GM23338 (cell line): ENCODE measurements around the gene LRMDA. TPM values are rescaled to one million over a fixed set of nuclear protein-coding genes. Genes with fewer than 3 reads are reported as not detected.
A peak's percentile ranks its signal among the peaks of the same experiment; 100 is the strongest.

ENCODE experiments used
- ATAC-seq: fragments of 200-7000 bp; cut with Tn5 transposase; 3 replicates; pipeline ENCODE4 v1.9.1; 2020
- DNase-seq: peaks from one replicate; pipeline ENCODE4 v3.0.0-alpha.2; 2015; ENCODE audit warnings: low spot score
- H2AFZ ChIP-seq: fragments of 200-600 bp; sonication (generic); 2 replicates; pipeline ENCODE4 v1.8.0; 2016; ENCODE audit warnings: antibody characterized with exemption, mild to moderate bottlenecking, moderate library complexity
- H3F3A ChIP-seq: fragments of 200-600 bp; sonication (generic); replicated peaks from 2 replicates; pipeline ENCODE4 v1.8.0; 2017; ENCODE audit warnings: antibody characterized with exemption, mixed run types, low read depth
- H3K27ac ChIP-seq: fragments of 200-600 bp; sonication (generic); 2 replicates; pipeline ENCODE4 v1.6.1; 2016; ENCODE audit warnings: low read depth
- H3K27me3 ChIP-seq: fragments of 200-600 bp; sonication (generic); 2 replicates; pipeline ENCODE4 v1.8.0; 2016; ENCODE audit warnings: mild to moderate bottlenecking, mixed run types, moderate library complexity; ENCODE audit not compliant: insufficient read depth
- H3K36me3 ChIP-seq: fragments of 200-600 bp; sonication (generic); 2 replicates; pipeline ENCODE4 v1.8.0; 2016; ENCODE audit warnings: mild to moderate bottlenecking; ENCODE audit not compliant: insufficient read depth
- H3K4me1 ChIP-seq: fragments of 200-600 bp; sonication (generic); 2 replicates; pipeline ENCODE4 v1.8.0; 2016; ENCODE audit warnings: mild to moderate bottlenecking, moderate library complexity; ENCODE audit not compliant: insufficient read depth
- H3K4me2 ChIP-seq: fragments of 200-600 bp; sonication (generic); 2 replicates; pipeline ENCODE4 v1.7.1; 2017; ENCODE audit warnings: mixed run types
- H3K4me3 ChIP-seq: fragments of 200-600 bp; sonication (generic); 2 replicates; pipeline ENCODE4 v1.6.1; 2016; ENCODE audit warnings: mixed run types
- H3K79me2 ChIP-seq: fragments of 200-600 bp; sonication (generic); replicated peaks from 2 replicates; pipeline ENCODE4 v1.8.0; 2017; ENCODE audit warnings: mild to moderate bottlenecking; ENCODE audit not compliant: insufficient read depth
- H3K9me2 ChIP-seq: fragments of 200-600 bp; sonication (generic); 2 replicates; pipeline ENCODE4 v1.8.0; 2017; ENCODE audit not compliant: insufficient read depth
- H4K20me1 ChIP-seq: fragments of 200-600 bp; sonication (generic); replicated peaks from 2 replicates; pipeline ENCODE4 v1.8.0; 2017; ENCODE audit warnings: mild to moderate bottlenecking; ENCODE audit not compliant: insufficient read depth
- H3K27ac Mint-ChIP-seq: 2 replicates; pipeline ENCODE4 v1.8.0; 2020; ENCODE audit warnings: inconsistent platforms, mild to moderate bottlenecking, moderate library complexity, mixed read lengths
- H3K27me3 Mint-ChIP-seq: 3 replicates; pipeline ENCODE4 v1.8.0; 2022; ENCODE audit warnings: low read depth, mild to moderate bottlenecking, moderate library complexity, mixed read lengths, inconsistent platforms; ENCODE audit not compliant: insufficient read depth, poor library complexity
- H3K36me3 Mint-ChIP-seq: 3 replicates; pipeline ENCODE4 v1.8.0; 2021; ENCODE audit warnings: low read depth, mild to moderate bottlenecking, inconsistent platforms, moderate library complexity, mixed read lengths
- H3K4me1 Mint-ChIP-seq: 3 replicates; pipeline ENCODE4 v1.8.0; 2020; ENCODE audit warnings: mild to moderate bottlenecking, inconsistent platforms, mixed read lengths
- H3K4me3 Mint-ChIP-seq: 3 replicates; pipeline ENCODE4 v1.8.0; 2021; ENCODE audit warnings: moderate library complexity, mild to moderate bottlenecking, inconsistent platforms, mixed read lengths
- H3K9me3 Mint-ChIP-seq: 3 replicates; pipeline ENCODE4 v1.8.0; 2020; ENCODE audit warnings: moderate library complexity, mild to moderate bottlenecking, inconsistent platforms, mixed read lengths
- CREB1 ChIP-seq: fragments of 250-450 bp; sonication (Bioruptor Pico); IDR thresholded peaks from 2 replicates; pipeline ENCODE4 v1.5.0; 2020; ENCODE audit warnings: low read depth, mild to moderate bottlenecking, moderate library complexity
- CTCF ChIP-seq, 2 experiments: fragments of 200-600 bp in 1 of 2; sonication (generic) in 1 of 2; conservative IDR thresholded peaks; 2 replicates each; pipeline versions ENCODE4 v1.5.1 to v1.6.1; 2016 to 2017; ENCODE audit warnings: antibody characterized with exemption in 2 of 2, low read depth in 2 of 2, mild to moderate bottlenecking in 2 of 2, moderate library complexity in 1 of 2
- ETS1 ChIP-seq: IDR thresholded peaks from 2 replicates; pipeline ENCODE4 v1.6.1; 2016; ENCODE audit warnings: antibody characterized with exemption
- EZH2 ChIP-seq: fragments of 200-600 bp; sonication (generic); IDR thresholded peaks from one replicate; pipeline ENCODE4 v1.8.0; 2017; ENCODE audit warnings: antibody characterized with exemption, mild to moderate bottlenecking, low read depth; ENCODE audit not compliant: unreplicated experiment
- EZH2phosphoT487 ChIP-seq: fragments of 200-600 bp; sonication (generic); IDR thresholded peaks from one replicate; pipeline ENCODE4 v1.8.1; 2018; ENCODE audit warnings: antibody characterized with exemption; ENCODE audit not compliant: unreplicated experiment
- JUNB ChIP-seq: IDR thresholded peaks from one replicate; pipeline ENCODE4 v1.6.1; 2016; ENCODE audit warnings: antibody characterized with exemption; ENCODE audit not compliant: unreplicated experiment
- NANOG ChIP-seq: IDR thresholded peaks from 2 replicates; pipeline ENCODE4 v1.6.1; 2016; ENCODE audit warnings: antibody characterized with exemption, borderline replicate concordance
- POLR2AphosphoS5 ChIP-seq: IDR thresholded peaks from 2 replicates; pipeline ENCODE4 v1.6.1; 2016; ENCODE audit warnings: antibody characterized with exemption, low read depth
- REST ChIP-seq: IDR thresholded peaks from one replicate; pipeline ENCODE4 v1.6.1; 2018; ENCODE audit warnings: antibody characterized with exemption; ENCODE audit not compliant: unreplicated experiment
- STAT1 ChIP-seq: IDR thresholded peaks from one replicate; pipeline ENCODE4 v1.6.1; 2016; ENCODE audit warnings: antibody characterized with exemption; ENCODE audit not compliant: unreplicated experiment
- ZNF114 ChIP-seq: fragments of 250-450 bp; sonication (Bioruptor Pico); IDR thresholded peaks from 2 replicates; pipeline ENCODE4 v1.5.0; 2020; ENCODE audit warnings: mild to moderate bottlenecking, moderate library complexity
- ZNF331 ChIP-seq: fragments of 250-450 bp; sonication (Bioruptor Pico); IDR thresholded peaks from 2 replicates; pipeline ENCODE4 v1.5.0; 2020; ENCODE audit warnings: low read depth, mild to moderate bottlenecking, moderate library complexity
- polyA plus RNA-seq: library from polyadenylated mRNA; unstranded; fragments of >200 nt; fragmentation: Nextera tagmentation; extraction: Ambion mirVana; gene quantifications from 2 replicates; pipeline ENCODE4 v1.2.1, GENCODE V29; 2016
- total RNA-seq: library from RNA; depleted of rRNA; stranded (reverse); fragments of >200 nt; shearing (Covaris generic); gene quantifications from 2 replicates; pipeline ENCODE4 v1.2.3, GENCODE V29; 2014
- TF ChIP-seq, protein P1 (sequence below): fragments of 250-450 bp; sonication (Bioruptor Pico); IDR thresholded peaks from 2 replicates; pipeline ENCODE4 v1.5.0; 2020; ENCODE audit warnings: mild to moderate bottlenecking, moderate library complexity

The LRMDA gene
- total and polyA plus RNA-seq, 2 experiments from 2014 or later: 0.90 to 1.8 TPM

GRCh38 chr10:76357726-76358415 is 926.4 kb downstream of the LRMDA start:
- ATAC-seq (no peak), DNase-seq (no peak)
- no peaks in the 10 kb centered on the region for H3K79me2 ChIP-seq
- Mint-ChIP-seq H3K9me3 (no peaks in the 10 kb centered on the region), H3K27me3 (no peaks in the 10 kb centered on the region), H3K27ac (no peak overlapping the region), H3K4me3 (no peak overlapping the region), H3K36me3 (no peaks in the 10 kb centered on the region), H3K4me1 (peaks cover 8% of the 10 kb centered on the region; the same call in 2 of the 3 replicates)
- TF ChIP-seq ETS1 (no peak), STAT1 (no peak), CREB1 (CRISPR knock-in tag) (no peak), REST (no peak), ZNF331 (no peak), EZH2phosphoT487 (no peak), JUNB (no peak), CTCF (conservative IDR thresholded peaks at IDR 0.05; ENCODE audit: low read depth in 2 of 2) (no peak), ZNF114 (CRISPR knock-in tag) (no peak), EZH2 (no peak), POLR2AphosphoS5 (no peak), NANOG (no peak)
- TF ChIP-seq, protein P1, sequence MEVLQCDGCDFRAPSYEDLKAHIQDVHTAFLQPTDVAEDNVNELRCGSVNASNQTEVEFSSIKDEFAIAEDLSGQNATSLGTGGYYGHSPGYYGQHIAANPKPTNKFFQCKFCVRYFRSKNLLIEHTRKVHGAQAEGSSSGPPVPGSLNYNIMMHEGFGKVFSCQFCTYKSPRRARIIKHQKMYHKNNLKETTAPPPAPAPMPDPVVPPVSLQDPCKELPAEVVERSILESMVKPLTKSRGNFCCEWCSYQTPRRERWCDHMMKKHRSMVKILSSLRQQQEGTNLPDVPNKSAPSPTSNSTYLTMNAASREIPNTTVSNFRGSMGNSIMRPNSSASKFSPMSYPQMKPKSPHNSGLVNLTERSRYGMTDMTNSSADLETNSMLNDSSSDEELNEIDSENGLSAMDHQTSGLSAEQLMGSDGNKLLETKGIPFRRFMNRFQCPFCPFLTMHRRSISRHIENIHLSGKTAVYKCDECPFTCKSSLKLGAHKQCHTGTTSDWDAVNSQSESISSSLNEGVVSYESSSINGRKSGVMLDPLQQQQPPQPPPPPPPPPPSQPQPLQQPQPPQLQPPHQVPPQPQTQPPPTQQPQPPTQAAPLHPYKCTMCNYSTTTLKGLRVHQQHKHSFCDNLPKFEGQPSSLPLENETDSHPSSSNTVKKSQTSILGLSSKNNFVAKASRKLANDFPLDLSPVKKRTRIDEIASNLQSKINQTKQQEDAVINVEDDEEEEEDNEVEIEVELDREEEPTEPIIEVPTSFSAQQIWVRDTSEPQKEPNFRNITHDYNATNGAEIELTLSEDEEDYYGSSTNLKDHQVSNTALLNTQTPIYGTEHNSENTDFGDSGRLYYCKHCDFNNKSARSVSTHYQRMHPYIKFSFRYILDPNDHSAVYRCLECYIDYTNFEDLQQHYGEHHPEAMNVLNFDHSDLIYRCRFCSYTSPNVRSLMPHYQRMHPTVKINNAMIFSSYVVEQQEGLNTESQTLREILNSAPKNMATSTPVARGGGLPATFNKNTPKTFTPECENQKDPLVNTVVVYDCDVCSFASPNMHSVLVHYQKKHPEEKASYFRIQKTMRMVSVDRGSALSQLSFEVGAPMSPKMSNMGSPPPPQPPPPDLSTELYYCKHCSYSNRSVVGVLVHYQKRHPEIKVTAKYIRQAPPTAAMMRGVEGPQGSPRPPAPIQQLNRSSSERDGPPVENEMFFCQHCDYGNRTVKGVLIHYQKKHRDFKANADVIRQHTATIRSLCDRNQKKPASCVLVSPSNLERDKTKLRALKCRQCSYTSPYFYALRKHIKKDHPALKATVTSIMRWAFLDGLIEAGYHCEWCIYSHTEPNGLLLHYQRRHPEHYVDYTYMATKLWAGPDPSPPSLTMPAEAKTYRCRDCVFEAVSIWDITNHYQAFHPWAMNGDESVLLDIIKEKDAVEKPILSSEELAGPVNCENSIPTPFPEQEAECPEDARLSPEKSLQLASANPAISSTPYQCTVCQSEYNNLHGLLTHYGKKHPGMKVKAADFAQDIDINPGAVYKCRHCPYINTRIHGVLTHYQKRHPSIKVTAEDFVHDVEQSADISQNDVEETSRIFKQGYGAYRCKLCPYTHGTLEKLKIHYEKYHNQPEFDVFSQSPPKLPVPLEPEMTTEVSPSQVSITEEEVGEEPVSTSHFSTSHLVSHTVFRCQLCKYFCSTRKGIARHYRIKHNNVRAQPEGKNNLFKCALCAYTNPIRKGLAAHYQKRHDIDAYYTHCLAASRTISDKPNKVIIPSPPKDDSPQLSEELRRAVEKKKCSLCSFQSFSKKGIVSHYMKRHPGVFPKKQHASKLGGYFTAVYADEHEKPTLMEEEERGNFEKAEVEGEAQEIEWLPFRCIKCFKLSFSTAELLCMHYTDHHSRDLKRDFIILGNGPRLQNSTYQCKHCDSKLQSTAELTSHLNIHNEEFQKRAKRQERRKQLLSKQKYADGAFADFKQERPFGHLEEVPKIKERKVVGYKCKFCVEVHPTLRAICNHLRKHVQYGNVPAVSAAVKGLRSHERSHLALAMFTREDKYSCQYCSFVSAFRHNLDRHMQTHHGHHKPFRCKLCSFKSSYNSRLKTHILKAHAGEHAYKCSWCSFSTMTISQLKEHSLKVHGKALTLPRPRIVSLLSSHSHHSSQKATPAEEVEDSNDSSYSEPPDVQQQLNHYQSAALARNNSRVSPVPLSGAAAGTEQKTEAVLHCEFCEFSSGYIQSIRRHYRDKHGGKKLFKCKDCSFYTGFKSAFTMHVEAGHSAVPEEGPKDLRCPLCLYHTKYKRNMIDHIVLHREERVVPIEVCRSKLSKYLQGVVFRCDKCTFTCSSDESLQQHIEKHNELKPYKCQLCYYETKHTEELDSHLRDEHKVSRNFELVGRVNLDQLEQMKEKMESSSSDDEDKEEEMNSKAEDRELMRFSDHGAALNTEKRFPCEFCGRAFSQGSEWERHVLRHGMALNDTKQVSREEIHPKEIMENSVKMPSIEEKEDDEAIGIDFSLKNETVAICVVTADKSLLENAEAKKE (CRISPR knock-in tag): no peak
- no peak overlapping the region for H3K27ac ChIP-seq
- peaks cover 18% of the 10 kb centered on the region; the same call in 1 of the 2 replicates for H3K9me2 ChIP-seq
- no peaks in the 10 kb centered on the region for H3K27me3 ChIP-seq
- H3K4me1 ChIP-seq: peaks cover 3% of the 10 kb centered on the region; the same call in 1 of the 2 replicates
- H3K4me2 ChIP-seq: no peak overlapping the region
- no peaks in the 10 kb centered on the region for H4K20me1 ChIP-seq
- no peaks in the 10 kb centered on the region for H3F3A ChIP-seq
- peak overlapping the region; percentile 59; the same call in 1 of the 2 replicates for H2AFZ ChIP-seq
- H3K4me3 ChIP-seq: no peak overlapping the region
- no peaks in the 10 kb centered on the region for H3K36me3 ChIP-seq
